Mucosa of rectum (tissue), 2 donors: ENCODE measurements around the gene DPY19L1.
"Not testable (repeated sequence)": the region's sequence is repeated elsewhere in the genome, so short reads cannot be mapped to it uniquely, and the experiment has no call there.

Experiments
- H3K27ac ChIP-seq, 2 donors: one replicate each; pipeline ENCODE4 v1.7.0; 2013; ENCODE audit warnings: inconsistent platforms in 2 of 2, low read depth in 2 of 2, low read length in 2 of 2
- H3K27me3 ChIP-seq, 2 donors: one replicate each; pipeline ENCODE4 v1.7.0; 2013; ENCODE audit warnings: low read length in 2 of 2; ENCODE audit not compliant: control insufficient read depth in 2 of 2, insufficient read depth in 2 of 2
- H3K36me3 ChIP-seq, 2 donors: one replicate each; pipeline ENCODE4 v1.7.0; 2013; ENCODE audit warnings: low read length in 2 of 2; ENCODE audit not compliant: control insufficient read depth in 2 of 2, insufficient read depth in 2 of 2
- H3K4me1 ChIP-seq, 2 donors: one replicate each; pipeline ENCODE4 v1.7.0; 2013; ENCODE audit warnings: low read length in 2 of 2, mild to moderate bottlenecking in 1 of 2; ENCODE audit not compliant: control insufficient read depth in 2 of 2, insufficient read depth in 2 of 2
- H3K4me3 ChIP-seq, 2 donors: one replicate each; pipeline ENCODE4 v1.7.0; 2013; ENCODE audit warnings: low read length in 2 of 2
- H3K9ac ChIP-seq, 2 donors: one replicate each; pipeline ENCODE4 v1.7.0; 2013; ENCODE audit warnings: low read length in 2 of 2, low read depth in 1 of 2, mild to moderate bottlenecking in 1 of 2
- H3K9me3 ChIP-seq, 2 donors: one replicate each; pipeline ENCODE4 v1.7.0; 2013; ENCODE audit warnings: low read length in 2 of 2; ENCODE audit not compliant: control insufficient read depth in 2 of 2
- donor health status: healthy.
- donor health status: Normal muscosa, but diverticular disease.

The DPY19L1 gene

GRCh38 chr7:34958021-34958420 lies 79.3 kb downstream of the DPY19L1 start:
- H3K4me1 ChIP-seq, result no peaks in the 10 kb centered on the region
- H3K4me3 ChIP-seq, result no peak overlapping the region
- no peak overlapping the region for H3K27ac ChIP-seq
- H3K9ac ChIP-seq, result no peak overlapping the region
- H3K27me3 ChIP-seq, result no peaks in the 10 kb centered on the region
- H3K9me3 ChIP-seq, result no peaks in the 10 kb centered on the region
- no peaks in the 10 kb centered on the region for H3K36me3 ChIP-seq

- Histone ChIP-seq H3K4me1 (no peaks in the 10 kb centered on the region), H3K27ac (no peak overlapping the region), H3K36me3 (no peaks in the 10 kb centered on the region), H3K4me3 (no peak overlapping the region), H3K27me3 (no peaks in the 10 kb centered on the region), H3K9ac (no peak overlapping the region), H3K9me3 (no peaks in the 10 kb centered on the region)
These were observed 84.5 kb downstream of the DPY19L1 start for GRCh38 chr7:34952822-34953221.

- Histone ChIP-seq H3K27ac (no peak overlapping the region), H3K9me3 (no peaks in the 10 kb centered on the region), H3K27me3 (no peaks in the 10 kb centered on the region), H3K9ac (no peak overlapping the region), H3K4me1 (no peaks in the 10 kb centered on the region), H3K4me3 (no peak overlapping the region), H3K36me3 (no peaks in the 10 kb centered on the region)
These were observed 87.9 kb downstream of the DPY19L1 start for GRCh38 chr7:34949361-34949760.

- not testable (repeated sequence) for H3K9me3 ChIP-seq, H3K36me3 ChIP-seq, H3K9ac ChIP-seq, H3K4me3 ChIP-seq, H3K27me3 ChIP-seq, H3K27ac ChIP-seq, H3K4me1 ChIP-seq
These were observed 89.9 kb downstream of the DPY19L1 start for GRCh38 chr7:34947427-34947826.

- Histone ChIP-seq H3K4me3 (no peak overlapping the region), H3K4me1 (peaks cover 0 to 2% of the 10 kb centered on the region in 2 donors), H3K9me3 (no peaks in the 10 kb centered on the region), H3K27ac (no peak overlapping the region), H3K27me3 (no peaks in the 10 kb centered on the region), H3K36me3 (no peaks in the 10 kb centered on the region), H3K9ac (no peak overlapping the region)
These were observed 90.8 kb downstream of the DPY19L1 start for GRCh38 chr7:34946486-34946885.

GRCh38 chr7:34945894-34946477 lies 91.3 kb downstream of the DPY19L1 start:
- H3K27me3 ChIP-seq, H3K4me3 ChIP-seq, H3K36me3 ChIP-seq, H3K9ac ChIP-seq, H3K4me1 ChIP-seq, H3K9me3 ChIP-seq, H3K27ac ChIP-seq: not testable (repeated sequence)

- no peaks in the 10 kb centered on the region for H3K27me3 ChIP-seq
- no peak overlapping the region for H3K27ac ChIP-seq
- H3K4me1 ChIP-seq, result peaks cover 0 to 2% of the 10 kb centered on the region in 2 donors
- no peak overlapping the region for H3K9ac ChIP-seq
- no peaks in the 10 kb centered on the region for H3K9me3 ChIP-seq
- peaks cover 6 to 9% of the 10 kb centered on the region in 2 donors for H3K36me3 ChIP-seq
- no peak overlapping the region for H3K4me3 ChIP-seq
These were observed 98.1 kb downstream of the DPY19L1 start for GRCh38 chr7:34939175-34939574.

GRCh38 chr7:34935735-34936165 lies 101.5 kb downstream of the DPY19L1 start:
- H3K27me3 ChIP-seq, H3K4me1 ChIP-seq, H3K27ac ChIP-seq: not testable (repeated sequence)

GRCh38 chr7:34931739-34932138 lies 105.5 kb downstream of the DPY19L1 start:
- Histone ChIP-seq H3K9me3 (no peaks in the 10 kb centered on the region), H3K27me3 (no peaks in the 10 kb centered on the region), H3K27ac (no peak overlapping the region), H3K9ac (no peak overlapping the region), H3K36me3 (no peaks in the 10 kb centered on the region), H3K4me3 (no peak overlapping the region), H3K4me1 (no peaks in the 10 kb centered on the region)

More at GRCh38 chr7:34935735-34936165, 101.5 kb downstream of the DPY19L1 start:
- not testable (repeated sequence) for H3K4me3 ChIP-seq, H3K9me3 ChIP-seq, H3K9ac ChIP-seq, H3K36me3 ChIP-seq

GRCh38 chr7:34929783-34930182 lies 107.5 kb downstream of the DPY19L1 start:
- not testable (repeated sequence) for H3K27ac ChIP-seq, H3K4me1 ChIP-seq, H3K4me3 ChIP-seq, H3K9me3 ChIP-seq, H3K27me3 ChIP-seq, H3K36me3 ChIP-seq, H3K9ac ChIP-seq

- Histone ChIP-seq H3K4me1 (no peaks in the 10 kb centered on the region), H3K4me3 (no peak overlapping the region), H3K9ac (no peak overlapping the region), H3K27me3 (no peaks in the 10 kb centered on the region), H3K27ac (no peak overlapping the region), H3K36me3 (peaks cover 0 to 2% of the 10 kb centered on the region in 2 donors), H3K9me3 (no peaks in the 10 kb centered on the region)
These were observed 108.7 kb downstream of the DPY19L1 start for GRCh38 chr7:34928560-34928959.
